HepG2 (cell line): Measurements from ENCODE around the gene MUL1. TPM values are rescaled to one million over a fixed set of nuclear protein-coding genes. Genes with fewer than 3 reads are reported as not detected.
A peak's percentile ranks its signal among the peaks of the same experiment; 100 is the strongest.

Source experiments
- ARHGAP35 ChIP-seq: sonication (generic); formaldehyde crosslinking; IDR thresholded peaks from 2 replicates; pipeline ENCODE4 v1.9.0; 2022; ENCODE audit warnings: mild to moderate bottlenecking, inconsistent platforms, moderate library complexity, missing genetic modification reagents, borderline replicate concordance
- ARID2 ChIP-seq: sonication (generic); formaldehyde crosslinking; IDR thresholded peaks from 2 replicates; pipeline ENCODE4 v1.8.1; 2022; ENCODE audit warnings: mild to moderate bottlenecking, missing genetic modification reagents, borderline replicate concordance
- HNRNPH1 ChIP-seq: fragments of 200-400 bp; formaldehyde crosslinking; optimal IDR thresholded peaks from 2 replicates; pipeline ENCODE3; 2017; ENCODE audit warnings: mild to moderate bottlenecking, low read depth, low read length
- NCOA1 ChIP-seq: sonication (generic); formaldehyde crosslinking; IDR thresholded peaks from 2 replicates; pipeline ENCODE4 v1.9.0; 2021; ENCODE audit warnings: missing genetic modification reagents
- NPAS2 ChIP-seq: sonication (generic); formaldehyde crosslinking; IDR thresholded peaks from 2 replicates; pipeline ENCODE4 v1.8.0; 2022; ENCODE audit warnings: mild to moderate bottlenecking, missing genetic modification reagents, borderline replicate concordance
- PAWR ChIP-seq: sonication (generic); formaldehyde crosslinking; IDR thresholded peaks from 2 replicates; pipeline ENCODE4 v1.4.0; 2020; ENCODE audit warnings: missing genetic modification reagents, mild to moderate bottlenecking, borderline replicate concordance
- RARA ChIP-seq: IDR thresholded peaks from 2 replicates; pipeline ENCODE4 v1.6.1; 2016; ENCODE audit warnings: missing genetic modification reagents, missing compliant biosample characterization
- REXO4 ChIP-seq: sonication (generic); formaldehyde crosslinking; IDR thresholded peaks from 2 replicates; pipeline ENCODE4 v1.8.0; 2022; ENCODE audit warnings: missing genetic modification reagents, mild to moderate bottlenecking, borderline replicate concordance
- TEAD3 ChIP-seq: optimal IDR thresholded peaks from 2 replicates; pipeline ENCODE3; 2016; ENCODE audit warnings: borderline replicate concordance
- ZBTB40 ChIP-seq, 2 experiments: fragments of 450-650 bp in 1 of 2; sonication (generic) in 1 of 2; formaldehyde crosslinking in 1 of 2; IDR thresholded peaks; 2 replicates each; pipeline versions ENCODE4 v1.6.1 to v1.8.0; 2016 to 2022; ENCODE audit warnings: antibody characterized with exemption in 1 of 2, mild to moderate bottlenecking in 1 of 2, missing genetic modification reagents in 1 of 2
- ZFP1 ChIP-seq: IDR thresholded peaks from 2 replicates; pipeline ENCODE4 v1.6.1; 2016
- ZFX ChIP-seq: sonication (generic); formaldehyde crosslinking; IDR thresholded peaks from 2 replicates; pipeline ENCODE4 v1.4.0; 2020; ENCODE audit warnings: mild to moderate bottlenecking, low read depth, missing genetic modification reagents, moderate library complexity
- ZNF510 ChIP-seq: sonication (generic); formaldehyde crosslinking; IDR thresholded peaks from 2 replicates; pipeline ENCODE4 v1.4.0; 2020; ENCODE audit warnings: low read depth, mild to moderate bottlenecking, missing genetic modification reagents
- ZNF674 ChIP-seq: sonication (generic); formaldehyde crosslinking; IDR thresholded peaks from 2 replicates; pipeline ENCODE4 v1.5.0; 2020; ENCODE audit warnings: low read depth, mild to moderate bottlenecking, missing genetic modification reagents
- ZNF747 ChIP-seq: sonication (generic); formaldehyde crosslinking; IDR thresholded peaks from 2 replicates; pipeline ENCODE4 v1.8.1; 2023; ENCODE audit warnings: missing genetic modification reagents, mild to moderate bottlenecking, borderline replicate concordance
- polyA plus RNA-seq, 8 experiments: library from polyadenylated mRNA; depleted of rRNA in 3 of 8; stranded (reverse) in 7 of 8; unstranded in 1 of 8; fragments of >200 nt; fragmentation: Illumina TruSeq in 4 of 8; extraction: Trizol in 4 of 8; gene quantifications; 2 replicates each; pipeline versions ENCODE4 v1.2.1 to v1.2.3, GENCODE V29; 2011 to 2016; ENCODE audit warnings: low read depth in 4 of 8, missing spikeins in 1 of 8, mixed read lengths in 1 of 8; ENCODE audit not compliant: insufficient read depth in 1 of 8
- total RNA-seq, 5 experiments: library from RNA; depleted of rRNA; stranded (reverse); fragments of >200 nt; fragmentation: Illumina TruSeq; extraction: Trizol; gene quantifications; 2 replicates each; pipeline ENCODE4 v1.2.3, GENCODE V29; 2016; ENCODE audit warnings: low read depth in 1 of 5
- TF ChIP-seq, protein P1 (sequence below): fragments of 450-650 bp; IDR thresholded peaks from 2 replicates; pipeline ENCODE4 v1.6.1; 2016

The MUL1 gene
- total and polyA plus RNA-seq, 2 of the 13 experiments (the other 11 are each of a cell fraction or from before 2014, with no cell fraction given), result 21.5 to 26.5 TPM

- peak; percentile 94 for TF ChIP-seq ZBTB40 (IDR thresholded peaks at IDR 0.05)
- peak; percentile 78 for TF ChIP-seq ZBTB40 (CRISPR knock-in tag; IDR thresholded peaks at IDR 0.05)
- no peak for TF ChIP-seq ZFP1 (CRISPR knock-in tag)
- peak; percentile 70; the same call in 1 of the 2 replicates for TF ChIP-seq ARHGAP35 (CRISPR knock-in tag)
- peak; percentile 99 for TF ChIP-seq ZFX (CRISPR knock-in tag)
- TF ChIP-seq HNRNPH1, result no peak
- peak; percentile 59; the same call in 1 of the 2 replicates for TF ChIP-seq NCOA1 (CRISPR knock-in tag)
- no peak for TF ChIP-seq REXO4
- no peak for TF ChIP-seq PAWR (CRISPR knock-in tag)
- no peak for TF ChIP-seq ZNF674 (CRISPR knock-in tag)
- peak; percentile 26 for TF ChIP-seq RARA (CRISPR knock-in tag)
- 0 out of 2 replicates have a peak, but pooled peaks have one; percentile 26 for TF ChIP-seq ARID2 (CRISPR knock-in tag)
- TF ChIP-seq ZNF510, result no peak
- TF ChIP-seq NPAS2 (CRISPR knock-in tag), result no peak
- TF ChIP-seq ZNF747 (CRISPR knock-in tag), result peak; percentile 75; the same call in 1 of the 2 replicates
- TF ChIP-seq, protein P1, sequence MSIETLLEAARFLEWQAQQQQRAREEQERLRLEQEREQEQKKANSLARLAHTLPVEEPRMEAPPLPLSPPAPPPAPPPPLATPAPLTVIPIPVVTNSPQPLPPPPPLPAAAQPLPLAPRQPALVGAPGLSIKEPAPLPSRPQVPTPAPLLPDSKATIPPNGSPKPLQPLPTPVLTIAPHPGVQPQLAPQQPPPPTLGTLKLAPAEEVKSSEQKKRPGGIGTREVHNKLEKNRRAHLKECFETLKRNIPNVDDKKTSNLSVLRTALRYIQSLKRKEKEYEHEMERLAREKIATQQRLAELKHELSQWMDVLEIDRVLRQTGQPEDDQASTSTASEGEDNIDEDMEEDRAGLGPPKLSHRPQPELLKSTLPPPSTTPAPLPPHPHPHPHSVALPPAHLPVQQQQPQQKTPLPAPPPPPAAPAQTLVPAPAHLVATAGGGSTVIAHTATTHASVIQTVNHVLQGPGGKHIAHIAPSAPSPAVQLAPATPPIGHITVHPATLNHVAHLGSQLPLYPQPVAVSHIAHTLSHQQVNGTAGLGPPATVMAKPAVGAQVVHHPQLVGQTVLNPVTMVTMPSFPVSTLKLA, result no peak
- TF ChIP-seq TEAD3 (CRISPR knock-in tag), result no peak
These were observed at the start of gene MUL1 (continued) for GRCh38 chr1:20507564-20508410.
